Raji (cell line): ENCODE results near the gene TMEM170B.

Source experiments
- POLR2A ChIP-seq: IDR thresholded peaks from 2 replicates; pipeline ENCODE4 v1.6.1; 2011; ENCODE audit warnings: low read depth, low read length, control low read depth; ENCODE audit not compliant: insufficient read depth

Gene TMEM170B

DNA sequence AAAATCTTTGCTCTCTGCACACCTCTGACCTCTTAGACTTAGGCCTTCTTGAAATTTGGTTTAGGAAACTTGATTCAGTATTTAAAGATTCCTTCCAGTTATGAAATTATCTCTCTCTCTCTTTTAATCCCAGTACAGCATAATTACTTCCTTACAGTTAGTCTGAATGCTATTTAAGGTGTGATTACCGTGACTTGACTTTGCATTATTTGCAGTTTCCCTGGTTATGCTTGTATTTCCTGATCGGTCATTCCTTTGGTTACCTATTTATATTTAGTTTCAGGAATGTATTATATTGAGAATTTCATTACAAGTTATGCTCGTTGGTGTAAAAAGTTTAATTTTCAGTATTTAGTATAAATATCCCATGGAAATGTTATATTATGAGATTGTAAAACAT is 16.3 kb downstream of the TMEM170B start:
- TF ChIP-seq POLR2A: no peak

GRCh38 chr6:11556309-11556708 is 18.8 kb downstream of the TMEM170B start:
- TF ChIP-seq POLR2A: no peak

- no peak for TF ChIP-seq POLR2A
These were observed 26.2 kb downstream of the TMEM170B start for GRCh38 chr6:11563793-11564192.

GRCh38 chr6:11566609-11567008 is 29.1 kb downstream of the TMEM170B start:
- no peak for TF ChIP-seq POLR2A

GRCh38 chr6:11571073-11571472 is 33.5 kb downstream of the TMEM170B start:
- no peak for TF ChIP-seq POLR2A

- TF ChIP-seq POLR2A: no peak
These were observed 38.0 kb downstream of the TMEM170B start for GRCh38 chr6:11575408-11576033.

GRCh38 chr6:11580686-11581405 is 43.3 kb downstream of the TMEM170B start:
- no peak for TF ChIP-seq POLR2A

DNA sequence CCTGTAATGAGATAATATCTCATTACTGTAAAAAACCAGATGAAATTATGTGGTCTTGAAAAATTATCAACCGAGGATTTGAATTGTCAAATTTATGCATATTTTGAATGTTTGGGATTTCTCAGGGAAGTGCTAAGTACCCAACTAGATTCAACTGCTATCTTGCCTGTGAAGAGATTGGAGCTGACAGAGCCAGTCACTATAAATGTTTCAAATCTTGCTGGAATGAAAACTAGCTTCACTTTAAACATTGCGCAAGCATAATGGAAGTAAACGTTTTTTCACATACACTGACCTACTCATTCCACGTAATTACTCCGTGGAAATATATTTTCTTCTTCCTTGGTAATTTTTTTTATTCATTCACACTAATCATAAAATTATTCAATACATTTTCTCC is 46.7 kb downstream of the TMEM170B start:
- TF ChIP-seq POLR2A: no peak

- TF ChIP-seq POLR2A: no peak
These were observed 48.0 kb downstream of the TMEM170B start for GRCh38 chr6:11585426-11586016.

GRCh38 chr6:11586117-11586516 is 48.6 kb downstream of the TMEM170B start:
- TF ChIP-seq POLR2A: no peak

DNA sequence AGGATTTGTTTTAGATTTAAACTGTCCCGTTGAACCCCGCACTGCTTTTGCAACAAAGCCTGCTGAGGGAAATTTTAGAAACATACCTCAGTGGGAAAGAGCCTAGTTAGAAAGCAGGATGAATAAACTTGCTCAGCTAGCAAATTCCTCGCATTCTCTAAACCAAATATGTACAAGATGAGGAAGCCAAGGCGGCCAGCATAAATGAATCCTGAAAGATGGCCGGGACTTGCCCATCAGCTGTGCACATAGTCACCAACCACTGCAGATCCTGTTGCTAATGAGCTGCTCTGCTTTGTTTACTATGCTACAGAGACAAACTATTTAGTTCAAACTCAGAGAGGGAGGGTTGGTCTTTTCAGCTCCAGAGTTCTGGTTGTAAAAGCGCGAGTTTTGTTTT is 49.0 kb downstream of the TMEM170B start:
- no peak for TF ChIP-seq POLR2A

DNA sequence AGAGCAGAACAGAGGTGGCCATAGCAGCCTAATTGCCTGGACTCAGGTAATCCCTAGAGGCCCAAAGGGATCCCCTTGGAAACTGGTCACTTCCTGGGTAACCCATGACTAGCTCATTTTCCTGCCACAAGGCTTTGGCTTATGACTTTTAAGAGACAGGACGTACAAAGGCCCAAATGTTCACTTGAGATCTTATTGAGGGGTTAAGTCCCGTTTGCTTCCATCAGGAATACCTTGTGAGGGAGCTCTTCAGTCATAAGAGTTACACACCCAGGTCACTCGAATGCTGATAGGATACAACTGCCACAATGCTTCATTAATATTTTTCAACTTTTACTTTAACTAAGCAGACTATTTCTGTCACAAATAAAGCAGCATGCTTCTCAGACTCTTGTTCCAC is 51.7 kb downstream of the TMEM170B start:
- TF ChIP-seq POLR2A: no peak

- TF ChIP-seq POLR2A: no peak
These were observed 54.9 kb downstream of the TMEM170B start for GRCh38 chr6:11592294-11592906.

DNA sequence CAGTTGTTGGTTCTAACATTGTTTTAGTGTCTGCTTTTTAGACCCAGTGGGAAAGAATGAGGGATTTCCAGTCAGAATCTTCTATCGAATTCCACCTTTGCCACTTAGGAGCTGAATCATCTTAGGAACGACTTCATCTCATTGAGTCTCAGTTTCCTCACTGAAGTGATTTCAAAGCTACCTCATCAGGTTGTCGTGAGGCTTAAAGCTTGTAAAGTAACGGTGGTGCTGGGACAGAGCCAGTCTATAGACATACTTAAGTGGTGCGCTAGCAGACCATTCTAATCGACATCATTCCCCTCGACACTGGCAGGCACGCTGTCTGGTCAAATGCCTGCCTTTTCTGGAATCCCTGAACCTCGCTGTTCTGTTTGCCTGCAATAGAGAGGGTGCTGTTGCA is 55.5 kb downstream of the TMEM170B start:
- TF ChIP-seq POLR2A: no peak

DNA sequence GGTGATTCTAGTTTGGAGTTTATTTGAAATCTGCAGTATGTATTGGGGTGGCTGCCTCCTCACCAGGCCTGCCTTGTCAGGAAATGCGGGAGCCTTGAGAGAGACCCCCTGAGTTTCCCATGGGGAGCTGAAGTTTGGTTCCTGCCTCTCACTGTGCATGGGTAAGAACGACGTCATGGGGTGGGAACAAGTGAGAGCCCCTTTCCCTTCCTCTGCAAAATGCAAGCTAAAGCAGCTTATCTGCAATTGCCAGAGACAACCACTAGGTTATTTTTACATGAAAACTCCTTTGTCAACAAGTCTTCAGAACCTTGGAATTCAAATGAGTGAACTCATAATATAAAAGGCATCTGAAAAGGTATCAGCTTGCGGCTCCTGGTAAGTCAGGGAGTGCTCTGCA is 58.4 kb downstream of the TMEM170B start:
- no peak for TF ChIP-seq POLR2A
